Pancreas (tissue), 10 donors: ENCODE measurements around the gene TBC1D5. TPM values are rescaled to one million over a fixed set of nuclear protein-coding genes. Genes with fewer than 3 reads are reported as not detected.

Source experiments
- ATAC-seq, 4 donors: fragments of 200-7000 bp; cut with Tn5 transposase; one replicate each; pipeline versions ENCODE4 v1.8.0 to v1.9.1; 2020; ENCODE audit warnings: mild to moderate bottlenecking in 4 of 4, moderate library complexity in 4 of 4
- DNase-seq, 6 donors: peaks; one replicate each; pipeline ENCODE4 v3.0.0-alpha.2; 2020
- FAIRE-seq: peaks from 2 replicates; lab custom pipeline; 2012; peaks lifted over from hg19 to GRCh38; lab: Jason Lieb, UNC
- H3K27ac ChIP-seq, 4 donors: fragments of 200-600 bp; sonication (generic); 1 replicate in 3 of 4; 2 replicates in 1 of 4; pipeline versions ENCODE4 v1.5.0 to v1.8.0; 2020
- H3K27me3 ChIP-seq, 4 donors: fragments of 200-600 bp; one replicate each; pipeline ENCODE4 v1.8.0; 2021
- H3K36me3 ChIP-seq, 3 donors: fragments of 200-600 bp; sonication (generic) in 1 of 3; one replicate each; pipeline versions ENCODE4 v1.5.0 to v1.8.0; 2020 to 2021
- H3K4me1 ChIP-seq, 3 donors: fragments of 200-600 bp; one replicate each; pipeline ENCODE4 v1.8.0; 2021
- H3K4me3 ChIP-seq, 4 donors: fragments of 200-600 bp; sonication (generic) in 2 of 4; one replicate each; pipeline versions ENCODE4 v1.5.0 to v1.8.0; 2020 to 2021
- H3K9me3 ChIP-seq, 4 donors: fragments of 200-600 bp; one replicate each; pipeline ENCODE4 v1.8.0; 2021
- WGBS, 2 donors: extraction: QIAGEN DNeasy Blood & Tissue Kit; methylation state at CpG; one replicate each; pipeline ENCODE4 v1.1.7; 2013; 5-methylcytosine and 5-hydroxymethylcytosine counted together
- intact Hi-C, 3 donors: fragments of 100-400 bp; cut with DNase I; formaldehyde crosslinking; loops; one replicate each; pipeline versions ENCODE4 v1.11.1 to v1.14.2; 2022
- polyA plus RNA-seq, 2 donors: library from polyadenylated mRNA; stranded (reverse); fragments of 200-250 nt; gene quantifications; one replicate each; pipeline ENCODE4 v1.2.3, GENCODE V29; 2013
- total RNA-seq, 6 donors: library from RNA; stranded (reverse); fragmentation: NEBNext Ultra II Directional in 4 of 6; extraction: Animal tissue kit (Norgen Biotek cat#: 25700) in 4 of 6; gene quantifications; one replicate each; pipeline versions ENCODE4 v1.2.1 to v1.2.4, GENCODE V29; 2021 to 2023
- TF ChIP-seq, protein P1 (sequence below), 4 donors: fragments of 200-600 bp; sonication (generic) in 3 of 4; IDR thresholded peaks; one replicate each; pipeline versions ENCODE4 v1.5.0 to v1.8.0; 2021; ENCODE audit warnings: antibody characterized with exemption in 4 of 4
- donor health status: healthy with polysubstance abuse.
- donor health status: DM: no; HTN: no; CAD: no; lungs with moderate emphysema.
- donor health status: DM: no; HTN: no; CAD: no.
- donor health status: control.
- donor health status: control.
- donor health status: Bipolar disorder and iron deficiency.
- donor health status: DM: yes; HTN: yes; CAD: no.
- donor health status: DM: no; HTN: no; CAD: no.
- donor health status: DM: no; HTN: no; CAD: no.
- donor health status: DM: yes; HTN: yes; CAD: no.

The TBC1D5 gene
- total and polyA plus RNA-seq, 8 donors, result 6.5 to 39.2 (median 19.9) TPM

DNA sequence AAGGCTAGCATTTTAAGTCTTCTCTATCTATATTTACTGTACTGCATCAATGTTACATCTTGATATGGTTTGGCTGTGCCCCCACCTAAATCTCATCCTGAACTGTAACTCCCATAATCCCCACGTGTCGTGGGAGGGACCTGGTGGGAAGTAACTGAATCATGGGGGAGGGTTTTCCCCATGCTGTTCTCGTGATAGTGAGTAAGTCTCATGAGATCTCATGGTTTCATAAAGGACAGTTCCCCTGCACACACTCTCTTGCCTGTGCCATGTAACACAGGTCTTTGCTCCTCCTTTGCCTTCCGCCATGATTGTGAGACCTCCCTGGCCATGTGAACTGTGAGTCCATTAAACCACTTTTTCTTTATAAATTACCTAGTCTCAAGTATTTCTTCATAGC is 161.5 kb downstream of the TBC1D5 start:
- intact Hi-C loops, result no loop called here
- peaks cover 0 to 19% (median 11%) of the 10 kb centered on the region in 3 donors for H3K4me1 ChIP-seq
- 96 to 97% methylated on average over 4 of the region's 4 CpGs for WGBS, 2 donors
- ATAC-seq (no peak), FAIRE-seq (no peak), DNase-seq (no peak)
- no peak overlapping the region for H3K4me3 ChIP-seq
- H3K27me3 ChIP-seq, result no peaks in the 10 kb centered on the region
- H3K36me3 ChIP-seq, result no peaks in the 10 kb centered on the region
- no peaks in the 10 kb centered on the region for H3K9me3 ChIP-seq
- H3K27ac ChIP-seq, result no peak overlapping the region
- TF ChIP-seq, protein P1, sequence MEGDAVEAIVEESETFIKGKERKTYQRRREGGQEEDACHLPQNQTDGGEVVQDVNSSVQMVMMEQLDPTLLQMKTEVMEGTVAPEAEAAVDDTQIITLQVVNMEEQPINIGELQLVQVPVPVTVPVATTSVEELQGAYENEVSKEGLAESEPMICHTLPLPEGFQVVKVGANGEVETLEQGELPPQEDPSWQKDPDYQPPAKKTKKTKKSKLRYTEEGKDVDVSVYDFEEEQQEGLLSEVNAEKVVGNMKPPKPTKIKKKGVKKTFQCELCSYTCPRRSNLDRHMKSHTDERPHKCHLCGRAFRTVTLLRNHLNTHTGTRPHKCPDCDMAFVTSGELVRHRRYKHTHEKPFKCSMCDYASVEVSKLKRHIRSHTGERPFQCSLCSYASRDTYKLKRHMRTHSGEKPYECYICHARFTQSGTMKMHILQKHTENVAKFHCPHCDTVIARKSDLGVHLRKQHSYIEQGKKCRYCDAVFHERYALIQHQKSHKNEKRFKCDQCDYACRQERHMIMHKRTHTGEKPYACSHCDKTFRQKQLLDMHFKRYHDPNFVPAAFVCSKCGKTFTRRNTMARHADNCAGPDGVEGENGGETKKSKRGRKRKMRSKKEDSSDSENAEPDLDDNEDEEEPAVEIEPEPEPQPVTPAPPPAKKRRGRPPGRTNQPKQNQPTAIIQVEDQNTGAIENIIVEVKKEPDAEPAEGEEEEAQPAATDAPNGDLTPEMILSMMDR (IDR thresholded peaks at IDR 0.05), result no peak

GRCh38 chr3:17579289-17580031 is 163.0 kb downstream of the TBC1D5 start:
- Histone ChIP-seq H3K4me1 (peaks cover 0 to 19% (median 11%) of the 10 kb centered on the region in 3 donors), H3K27me3 (no peaks in the 10 kb centered on the region)
- no peak for ATAC-seq

DNA sequence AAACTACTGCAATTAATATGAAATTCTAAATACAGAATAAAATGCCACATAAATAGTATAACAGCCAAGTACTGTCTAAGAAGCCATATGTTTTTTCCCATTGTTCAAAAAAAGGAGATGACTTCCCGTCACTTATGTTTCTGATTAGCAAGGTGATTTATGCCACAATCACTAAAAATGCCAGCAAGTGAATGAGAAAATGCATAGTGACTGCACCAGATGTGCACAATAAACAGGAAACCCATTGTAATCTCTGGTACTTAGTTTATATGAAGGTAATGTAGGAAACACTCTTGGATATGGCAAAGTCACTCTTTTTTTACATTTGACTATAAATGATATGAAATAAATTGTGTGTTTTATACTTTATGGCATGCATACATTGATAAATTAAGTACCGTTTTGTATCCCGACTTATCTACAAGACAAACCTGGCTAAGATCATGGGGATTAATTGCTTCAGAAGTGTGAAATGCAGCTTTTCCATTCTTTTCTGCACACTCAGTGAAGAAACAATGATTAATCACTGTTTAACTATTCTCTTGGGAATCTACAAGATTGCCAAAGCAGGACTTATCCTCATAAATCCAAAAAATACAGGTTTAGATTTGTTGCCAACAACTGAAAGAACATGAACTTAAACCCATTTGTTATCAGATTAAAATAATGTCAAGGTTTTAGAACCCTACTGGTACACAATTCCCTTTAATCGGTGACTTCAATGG is 164.5 kb downstream of the TBC1D5 start:
- no peak overlapping the region for H3K4me3 ChIP-seq
- TF ChIP-seq, protein P1 (IDR thresholded peaks at IDR 0.05), result no peak
- 42 to 48% methylated on average over 4 of the region's 4 CpGs for WGBS, 2 donors
- no peaks in the 10 kb centered on the region for H3K36me3 ChIP-seq
- peaks cover 0 to 19% (median 11%) of the 10 kb centered on the region in 3 donors for H3K4me1 ChIP-seq
- FAIRE-seq, result no peak
- no peaks in the 10 kb centered on the region for H3K9me3 ChIP-seq
- intact Hi-C loops, result no loop called here
- H3K27ac ChIP-seq, result no peak overlapping the region
- no peaks in the 10 kb centered on the region for H3K27me3 ChIP-seq
- DNase-seq, result no peak
- no peak for ATAC-seq

More at GRCh38 chr3:17579289-17580031, 163.0 kb downstream of the TBC1D5 start:
- TF ChIP-seq, protein P1 (IDR thresholded peaks at IDR 0.05), result no peak
- WGBS, 2 donors, result 70 to 78% methylated on average over 3 of the region's 3 CpGs
- intact Hi-C loops, result no loop called here
- FAIRE-seq (no peak), DNase-seq (no peak)
- Histone ChIP-seq H3K4me3 (no peak overlapping the region), H3K9me3 (no peaks in the 10 kb centered on the region), H3K36me3 (no peaks in the 10 kb centered on the region), H3K27ac (no peak overlapping the region)

DNA sequence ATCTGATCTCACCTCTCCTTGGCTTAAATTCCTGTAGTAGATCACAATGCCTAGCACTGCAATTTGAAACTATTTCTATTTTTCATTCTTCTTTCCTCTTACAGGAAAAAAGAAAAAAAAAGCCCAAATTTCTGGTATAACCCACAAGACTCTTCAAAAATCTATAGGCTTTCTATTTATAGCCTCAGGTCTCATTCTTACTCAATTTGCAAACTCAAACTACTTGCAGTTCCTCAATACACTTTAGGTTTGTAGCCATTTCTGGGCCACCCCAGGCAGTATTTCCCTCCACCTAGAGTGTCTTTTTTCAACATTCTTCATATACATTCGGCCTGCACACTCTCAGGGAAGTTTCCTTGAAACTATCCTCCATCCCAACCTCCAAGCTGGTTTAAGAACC is 169.0 kb downstream of the TBC1D5 start:
- H3K4me3 ChIP-seq, result no peak overlapping the region
- TF ChIP-seq, protein P1 (IDR thresholded peaks at IDR 0.05), result no peak
- WGBS, 2 donors, result 79 to 80% methylated on average over 1 of the region's 1 CpG
- no peak for DNase-seq
- ATAC-seq, result no peak
- peaks cover 0 to 5% (median 4%) of the 10 kb centered on the region in 3 donors for H3K4me1 ChIP-seq
- no peaks in the 10 kb centered on the region for H3K9me3 ChIP-seq
- no peak overlapping the region for H3K27ac ChIP-seq
- no peak for FAIRE-seq
- intact Hi-C loops, result no loop called here
- no peaks in the 10 kb centered on the region for H3K36me3 ChIP-seq
- H3K27me3 ChIP-seq, result no peaks in the 10 kb centered on the region
